PC-3 (cell line): Measurements from ENCODE around the gene ASPHD2. TPM values are rescaled to one million over a fixed set of nuclear protein-coding genes. Genes with fewer than 3 reads are reported as not detected.

Experiments used
- ATAC-seq: fragments of 200-7000 bp; cut with Tn5 transposase; 2 replicates; pipeline ENCODE4 v1.9.1; 2020; ENCODE audit warnings: mild to moderate bottlenecking, moderate library complexity
- BruUV-seq: library from RNA; stranded (reverse); fragments of 400-500 nt; replicated peaks from 2 replicates; lab custom pipeline; 2021; lab: Mats Ljungman, UMichigan
- CTCF ChIA-PET: fragments of 300-600 bp; sonication (Branson Sonifier 250); formaldehyde crosslinking; loops from one replicate; lab custom pipeline; 2022; ENCODE audit warnings: antibody characterized with exemption; lab: Charles Lee
- POLR2A ChIA-PET: fragments of 300-600 bp; sonication (Branson Sonifier 250); formaldehyde crosslinking; loops from one replicate; lab custom pipeline; 2022; ENCODE audit warnings: antibody characterized with exemption; ENCODE audit not compliant: unreplicated experiment; lab: Charles Lee
- DNase-seq: peaks from one replicate; pipeline ENCODE4 v3.0.0-alpha.2; 2015
- H2AFZ ChIP-seq: fragments of 300-600 bp; sonication (generic); 2 replicates; pipeline ENCODE4 v1.6.0; 2016; ENCODE audit warnings: antibody characterized with exemption, low read length
- H3F3A ChIP-seq: fragments of 300-600 bp; sonication (generic); one replicate; pipeline ENCODE4 v1.6.0; 2017; ENCODE audit warnings: antibody characterized with exemption, low read length, control low read depth, mild to moderate bottlenecking; ENCODE audit not compliant: unreplicated experiment
- H3K27ac ChIP-seq: fragments of 300-600 bp; sonication (generic); 2 replicates; pipeline ENCODE4 v1.5.1; 2016; ENCODE audit warnings: mild to moderate bottlenecking, low read length
- H3K27me3 ChIP-seq: fragments of 300-600 bp; sonication (generic); 2 replicates; pipeline ENCODE4 v1.6.1; 2016; ENCODE audit warnings: low read length, mixed read lengths
- H3K36me3 ChIP-seq: fragments of 300-600 bp; sonication (generic); 2 replicates; pipeline ENCODE4 v1.6.1; 2016; ENCODE audit warnings: low read depth, mixed run types, low read length, mixed read lengths
- H3K4me1 ChIP-seq: fragments of 300-600 bp; sonication (generic); 2 replicates; pipeline ENCODE4 v1.5.1; 2016; ENCODE audit warnings: low read length; ENCODE audit not compliant: insufficient read depth
- H3K4me2 ChIP-seq: fragments of 300-600 bp; sonication (generic); 2 replicates; pipeline ENCODE4 v1.6.0; 2016; ENCODE audit warnings: low read length
- H3K4me3 ChIP-seq: fragments of 300-600 bp; sonication (generic); 2 replicates; pipeline ENCODE4 v1.5.1; 2016; ENCODE audit warnings: mild to moderate bottlenecking, low read length, mixed read lengths
- H3K79me2 ChIP-seq: fragments of 300-600 bp; sonication (generic); 2 replicates; pipeline ENCODE4 v1.6.1; 2017; ENCODE audit warnings: low read length, mixed read lengths
- H3K9ac ChIP-seq: fragments of 300-600 bp; sonication (generic); 2 replicates; pipeline ENCODE4 v1.6.0; 2016; ENCODE audit warnings: mild to moderate bottlenecking, low read length
- H3K9me2 ChIP-seq: fragments of 300-600 bp; sonication (generic); replicated peaks from 2 replicates; pipeline ENCODE4 v1.6.1; 2016; ENCODE audit warnings: mixed run types, low read length, mixed read lengths
- H3K9me3 ChIP-seq: fragments of 300-600 bp; sonication (generic); 2 replicates; pipeline ENCODE4 v1.6.1; 2016; ENCODE audit warnings: low read length, mixed read lengths
- H4K20me1 ChIP-seq: fragments of 300-600 bp; sonication (generic); 2 replicates; pipeline ENCODE4 v1.6.1; 2016; ENCODE audit warnings: low read length, mixed read lengths
- EZH2 ChIP-seq: fragments of 300-600 bp; sonication (generic); IDR thresholded peaks from one replicate; pipeline ENCODE4 v1.6.1; 2017; ENCODE audit warnings: antibody characterized with exemption, mild to moderate bottlenecking, low read length; ENCODE audit not compliant: unreplicated experiment
- EZH2phosphoT487 ChIP-seq: fragments of 300-600 bp; sonication (generic); IDR thresholded peaks from 2 replicates; pipeline ENCODE4 v1.6.1; 2018; ENCODE audit warnings: mild to moderate bottlenecking, antibody characterized with exemption, low read length, borderline replicate concordance
- intact Hi-C: fragments of 100-400 bp; cut with micrococcal nuclease; formaldehyde crosslinking; loops from 2 replicates; pipeline ENCODE4 v1.9.0; 2023
- total RNA-seq: library from RNA; depleted of rRNA; stranded (reverse); fragments of >200 nt; gene quantifications from 2 replicates; pipeline ENCODE4 v1.2.3, GENCODE V29; 2014
- TF ChIP-seq, protein P1 (sequence below): fragments of 300-600 bp; sonication (generic); conservative IDR thresholded peaks from 2 replicates; pipeline ENCODE4 v1.5.1; 2017; ENCODE audit warnings: antibody characterized with exemption, low read depth, mild to moderate bottlenecking, low read length

The ASPHD2 gene
- total RNA-seq, 1 experiment from 2014 or later: 2.1 TPM

DNA sequence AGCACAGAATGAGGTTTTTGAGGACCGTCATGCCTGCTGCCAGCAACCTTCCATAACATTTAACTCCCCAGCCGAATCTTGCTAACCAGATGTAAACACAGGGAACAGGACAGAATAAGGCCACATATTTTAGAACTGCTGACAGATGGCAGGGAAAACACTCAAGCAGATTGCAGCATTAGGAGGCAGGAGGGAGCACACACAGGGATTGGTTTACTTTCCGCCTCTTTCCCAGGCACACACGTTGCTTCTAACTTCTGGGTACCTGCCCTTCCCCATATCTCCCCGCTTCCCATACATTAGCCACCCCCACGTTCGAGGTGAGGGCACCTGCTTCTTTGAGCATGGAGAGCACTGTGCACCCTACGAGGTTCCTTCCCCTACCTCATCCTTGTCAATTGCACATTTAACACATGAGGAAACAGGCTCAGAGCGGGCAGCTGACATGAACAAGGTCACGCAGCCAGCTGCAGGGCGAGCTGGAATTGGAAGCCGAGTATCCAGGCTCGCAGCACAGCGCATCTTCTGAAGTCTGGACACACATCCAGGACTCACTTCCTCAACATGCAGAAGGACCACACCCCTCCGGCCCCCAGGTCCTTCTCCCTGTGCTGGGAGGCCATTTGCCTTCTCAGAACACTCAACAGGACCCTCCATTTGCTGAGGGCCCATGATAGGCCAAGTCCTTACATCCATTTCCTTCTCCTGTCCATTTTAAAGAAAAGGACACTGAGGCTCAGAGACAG, 18.7 kb downstream of the ASPHD2 start:
- ATAC-seq (no peak), DNase-seq (no peak)
- Histone ChIP-seq H2AFZ (no peak overlapping the region), H3K4me2 (no peak overlapping the region), H3K36me3 (no peaks in the 10 kb centered on the region), H4K20me1 (no peaks in the 10 kb centered on the region), H3K27me3 (no peaks in the 10 kb centered on the region), H3K4me3 (no peak overlapping the region), H3K9me2 (no peaks in the 10 kb centered on the region), H3K9me3 (no peaks in the 10 kb centered on the region), H3K9ac (no peak overlapping the region), H3F3A (no peaks in the 10 kb centered on the region), H3K4me1 (no peaks in the 10 kb centered on the region), H3K79me2 (no peaks in the 10 kb centered on the region), H3K27ac (no peak overlapping the region)
- ChIA-PET CTCF (no interaction called here), POLR2A (no interaction called here)
- intact Hi-C loops: no loop called here
- BruUV-seq: no TSS peak
- TF ChIP-seq EZH2 (no peak), EZH2phosphoT487 (no peak)
- TF ChIP-seq, protein P1, sequence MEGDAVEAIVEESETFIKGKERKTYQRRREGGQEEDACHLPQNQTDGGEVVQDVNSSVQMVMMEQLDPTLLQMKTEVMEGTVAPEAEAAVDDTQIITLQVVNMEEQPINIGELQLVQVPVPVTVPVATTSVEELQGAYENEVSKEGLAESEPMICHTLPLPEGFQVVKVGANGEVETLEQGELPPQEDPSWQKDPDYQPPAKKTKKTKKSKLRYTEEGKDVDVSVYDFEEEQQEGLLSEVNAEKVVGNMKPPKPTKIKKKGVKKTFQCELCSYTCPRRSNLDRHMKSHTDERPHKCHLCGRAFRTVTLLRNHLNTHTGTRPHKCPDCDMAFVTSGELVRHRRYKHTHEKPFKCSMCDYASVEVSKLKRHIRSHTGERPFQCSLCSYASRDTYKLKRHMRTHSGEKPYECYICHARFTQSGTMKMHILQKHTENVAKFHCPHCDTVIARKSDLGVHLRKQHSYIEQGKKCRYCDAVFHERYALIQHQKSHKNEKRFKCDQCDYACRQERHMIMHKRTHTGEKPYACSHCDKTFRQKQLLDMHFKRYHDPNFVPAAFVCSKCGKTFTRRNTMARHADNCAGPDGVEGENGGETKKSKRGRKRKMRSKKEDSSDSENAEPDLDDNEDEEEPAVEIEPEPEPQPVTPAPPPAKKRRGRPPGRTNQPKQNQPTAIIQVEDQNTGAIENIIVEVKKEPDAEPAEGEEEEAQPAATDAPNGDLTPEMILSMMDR: no peak

DNA sequence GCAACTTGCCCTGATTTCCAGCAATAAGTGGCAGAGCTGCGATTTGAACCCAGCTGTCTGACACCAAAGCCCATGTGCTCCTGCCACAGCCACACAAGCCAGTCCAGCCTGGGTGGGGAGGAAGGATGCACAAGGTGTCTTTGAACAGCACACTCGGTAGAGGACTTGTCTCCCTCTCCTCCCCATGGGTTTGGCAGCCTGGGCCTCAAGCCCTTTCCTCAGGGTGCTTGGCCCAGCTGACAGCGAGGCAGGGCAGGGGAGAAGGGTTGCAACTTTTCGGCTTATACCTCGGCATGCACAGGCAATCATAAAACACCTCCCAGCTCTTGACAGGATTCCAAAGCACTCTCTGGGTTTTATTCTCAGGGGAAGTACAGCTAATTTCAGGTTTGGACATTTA, 19.3 kb downstream of the ASPHD2 start:
- Histone ChIP-seq H3K4me1 (no peaks in the 10 kb centered on the region), H3K4me3 (no peak overlapping the region), H3K27ac (no peak overlapping the region), H3K9ac (no peak overlapping the region), H2AFZ (no peak overlapping the region), H4K20me1 (no peaks in the 10 kb centered on the region), H3K36me3 (no peaks in the 10 kb centered on the region), H3K79me2 (no peaks in the 10 kb centered on the region), H3K4me2 (no peak overlapping the region), H3K27me3 (no peaks in the 10 kb centered on the region), H3K9me3 (no peaks in the 10 kb centered on the region), H3F3A (no peaks in the 10 kb centered on the region), H3K9me2 (no peaks in the 10 kb centered on the region)
- ChIA-PET CTCF (no interaction called here), POLR2A (no interaction called here)
- BruUV-seq: no TSS peak
- no peak for DNase-seq
- no peak for ATAC-seq
- intact Hi-C loops: no loop called here
- TF ChIP-seq, protein P1: no peak
- no peak for TF ChIP-seq EZH2phosphoT487
- TF ChIP-seq EZH2: no peak

DNA sequence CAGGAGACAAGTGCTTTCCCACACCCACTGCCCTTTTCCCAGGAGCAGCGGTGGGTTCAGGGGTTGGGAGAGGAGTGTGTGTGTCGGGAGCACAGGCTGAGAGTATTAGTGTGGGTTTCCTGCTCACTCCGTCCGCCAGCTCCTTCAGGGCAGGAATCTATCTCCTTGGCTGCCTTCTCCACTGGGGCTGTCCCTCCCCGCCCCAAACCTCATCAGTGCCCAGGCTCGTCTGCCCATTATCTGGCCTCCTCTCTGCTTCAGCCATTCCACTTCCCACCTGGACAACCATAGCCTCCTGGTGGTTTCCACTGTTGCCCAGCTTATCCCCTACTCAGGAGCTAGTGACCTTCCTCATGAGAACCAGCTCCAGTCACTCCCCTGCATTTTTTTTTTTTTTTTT, 19.9 kb downstream of the ASPHD2 start:
- no peaks in the 10 kb centered on the region for H3K79me2 ChIP-seq
- no peaks in the 10 kb centered on the region for H3F3A ChIP-seq
- no peak overlapping the region for H3K4me2 ChIP-seq
- no peak overlapping the region for H3K4me3 ChIP-seq
- no TSS peak for BruUV-seq
- H3K4me1 ChIP-seq: no peaks in the 10 kb centered on the region
- DNase-seq (no peak), ATAC-seq (no peak)
- H2AFZ ChIP-seq: no peak overlapping the region
- no peak overlapping the region for H3K9ac ChIP-seq
- TF ChIP-seq, protein P1: no peak
- no peak for TF ChIP-seq EZH2
- TF ChIP-seq EZH2phosphoT487: no peak
- no peaks in the 10 kb centered on the region for H3K9me2 ChIP-seq
- CTCF ChIA-PET: no interaction called here
- H3K27me3 ChIP-seq: no peaks in the 10 kb centered on the region
- no peak overlapping the region for H3K27ac ChIP-seq
- POLR2A ChIA-PET: no interaction called here
- H3K9me3 ChIP-seq: no peaks in the 10 kb centered on the region
- no peaks in the 10 kb centered on the region for H3K36me3 ChIP-seq
- intact Hi-C loops: no loop called here
- H4K20me1 ChIP-seq: no peaks in the 10 kb centered on the region
